ENCODE results near the gene ADPRM.

- TF ChIP-seq CTCF (IDR thresholded peaks at IDR 0.05; ENCODE audit: low read depth, low read length, missing input control) = no peak
- no peak for TF ChIP-seq ZBTB33 (IDR thresholded peaks at IDR 0.05)
- no peak for TF ChIP-seq REST (IDR thresholded peaks at IDR 0.05)
- no peak for TF ChIP-seq TAF1 (conservative IDR thresholded peaks at IDR 0.05)
- no peak for TF ChIP-seq EGR1 (IDR thresholded peaks at IDR 0.05; ENCODE audit: low read depth in 2 of 2)
- TF ChIP-seq HNF4G (IDR thresholded peaks at IDR 0.05) = no peak
Measured at GRCh38 chr17:10651927-10652326, 45.5 kb upstream of the ADPRM start.

All from liver (tissue), 3 donors.